ENCODE measurements around the gene TARS1. TPM values are rescaled to one million over a fixed set of nuclear protein-coding genes. Genes with fewer than 3 reads are reported as not detected.

TARS1 gene
- total RNA-seq, 1 experiment from 2014 or later: 417 TPM

DNA sequence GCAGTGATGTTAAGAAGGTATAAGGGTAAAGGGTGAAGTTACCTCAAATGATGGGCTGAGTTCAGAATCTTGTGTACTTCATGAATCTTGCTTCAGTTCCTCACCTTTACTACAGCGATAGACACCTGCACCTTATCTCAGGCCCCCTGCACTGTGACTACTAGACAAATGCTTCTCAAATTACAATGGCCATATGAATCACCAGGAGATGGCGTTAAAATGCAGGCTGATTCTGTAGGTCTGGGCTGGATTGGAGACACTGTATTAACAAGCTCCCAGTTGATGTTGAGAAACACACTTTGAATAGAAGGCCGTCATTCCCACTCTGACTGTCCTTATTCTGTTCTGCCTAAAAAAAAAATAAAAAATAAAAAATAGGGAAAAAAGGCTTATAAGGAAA is 29.8 kb downstream of the TARS1 start:
- H3K79me1 ChIP-seq (ENCODE audit: insufficient read depth, low read depth, low read length, poor library complexity, severe bottlenecking): no peaks in the 10 kb centered on the region
- peaks cover 2 to 3% of the 10 kb centered on the region in 2 experiments; a peak in 4 of 5 replicates for H3K9me3 Mint-ChIP-seq
- no peaks in the 10 kb centered on the region for H3K23me2 ChIP-seq (ENCODE audit: insufficient read length, low read depth, low read length, poor library complexity, severe bottlenecking)
- no peak overlapping the region for H2AK5ac ChIP-seq (ENCODE audit: insufficient read length, low read length)
- H2BK5ac ChIP-seq (ENCODE audit: insufficient read length, low read length): no peak overlapping the region
- no peaks in the 10 kb centered on the region for H3K27me3 ChIP-seq (ENCODE audit: insufficient read depth, low read length)
- H2BK20ac ChIP-seq (ENCODE audit: low read depth, low read length, poor library complexity, severe bottlenecking): no peak overlapping the region
- H4K20me1 ChIP-seq (ENCODE audit: control insufficient read depth, insufficient read depth, insufficient read length): no peaks in the 10 kb centered on the region
- no peak overlapping the region for H2BK120ac ChIP-seq (ENCODE audit: low read depth, low read length, poor library complexity, severe bottlenecking)
- H2BK12ac ChIP-seq (ENCODE audit: insufficient read length, low read depth, low read length): no peak overlapping the region
- H3K36me3 Mint-ChIP-seq (ENCODE audit: insufficient read depth in 1 of 3, low read depth in 3 of 3): peaks cover 83 to 99% (median 95%) of the 10 kb centered on the region in 3 experiments
- no peaks in the 10 kb centered on the region for H3K4me1 ChIP-seq (ENCODE audit: insufficient read depth, low read length)
- no CpG with 5 or more reads among the region's 3 CpGs for WGBS (ENCODE audit: extremely low coverage, insufficient read length, low lambda C conversion rate)
- H3K18ac ChIP-seq (ENCODE audit: insufficient read length, low read depth, low read length): no peak overlapping the region
- no peak overlapping the region for H3K4ac ChIP-seq (ENCODE audit: low read depth, low read length)
- H3K9me3 ChIP-seq (ENCODE audit: control insufficient read depth, low read depth, low read length): no peaks in the 10 kb centered on the region
- H2AFZ ChIP-seq (ENCODE audit: low read length): no peak overlapping the region
- no peak overlapping the region for H3K23ac ChIP-seq (ENCODE audit: insufficient read length, low read depth, low read length)
- no peaks in the 10 kb centered on the region for H3K79me2 ChIP-seq (ENCODE audit: insufficient read depth, low read length)
- H3T11ph ChIP-seq (ENCODE audit: low read length): no peak overlapping the region
- H3K14ac ChIP-seq (ENCODE audit: insufficient read depth, low read length): no peak overlapping the region
- TF ChIP-seq, protein P1, sequence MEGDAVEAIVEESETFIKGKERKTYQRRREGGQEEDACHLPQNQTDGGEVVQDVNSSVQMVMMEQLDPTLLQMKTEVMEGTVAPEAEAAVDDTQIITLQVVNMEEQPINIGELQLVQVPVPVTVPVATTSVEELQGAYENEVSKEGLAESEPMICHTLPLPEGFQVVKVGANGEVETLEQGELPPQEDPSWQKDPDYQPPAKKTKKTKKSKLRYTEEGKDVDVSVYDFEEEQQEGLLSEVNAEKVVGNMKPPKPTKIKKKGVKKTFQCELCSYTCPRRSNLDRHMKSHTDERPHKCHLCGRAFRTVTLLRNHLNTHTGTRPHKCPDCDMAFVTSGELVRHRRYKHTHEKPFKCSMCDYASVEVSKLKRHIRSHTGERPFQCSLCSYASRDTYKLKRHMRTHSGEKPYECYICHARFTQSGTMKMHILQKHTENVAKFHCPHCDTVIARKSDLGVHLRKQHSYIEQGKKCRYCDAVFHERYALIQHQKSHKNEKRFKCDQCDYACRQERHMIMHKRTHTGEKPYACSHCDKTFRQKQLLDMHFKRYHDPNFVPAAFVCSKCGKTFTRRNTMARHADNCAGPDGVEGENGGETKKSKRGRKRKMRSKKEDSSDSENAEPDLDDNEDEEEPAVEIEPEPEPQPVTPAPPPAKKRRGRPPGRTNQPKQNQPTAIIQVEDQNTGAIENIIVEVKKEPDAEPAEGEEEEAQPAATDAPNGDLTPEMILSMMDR (conservative IDR thresholded peaks at IDR 0.05): peak; percentile 31; the same call in 1 of the 3 replicates
- H3K27ac ChIP-seq (ENCODE audit: insufficient read length, low read depth, low read length): no peak overlapping the region
- H3K56ac ChIP-seq (ENCODE audit: insufficient read length, low read depth, low read length): no peak overlapping the region
- H3K4me1 Mint-ChIP-seq: peaks cover 24 to 28% of the 10 kb centered on the region in 2 experiments
- H3K27me3 Mint-ChIP-seq (ENCODE audit: low read depth): no peaks in the 10 kb centered on the region
- peak overlapping the region in 2 of 3 experiments; percentile 33 to 89; a peak in 2 of 7 replicates for H3K27ac Mint-ChIP-seq
- H4K5ac ChIP-seq (ENCODE audit: insufficient read length, low read depth, low read length): no peak overlapping the region
- no peak overlapping the region for H2BK15ac ChIP-seq (ENCODE audit: low read depth, low read length)
- no peak overlapping the region for H3K4me2 ChIP-seq (ENCODE audit: insufficient read depth, insufficient read length, low read length)
- H4K91ac ChIP-seq (ENCODE audit: insufficient read length, low read depth, low read length): no peak overlapping the region
- no peak overlapping the region for H4K8ac ChIP-seq (replicated peaks; ENCODE audit: insufficient read length, low read depth, low read length)
- no peak for DNase-seq
- no peak overlapping the region for H3K4me3 Mint-ChIP-seq
- no peak overlapping the region for H3K9ac ChIP-seq (ENCODE audit: extremely low read depth, insufficient read length, low read length)
